UCSD-AML1 (cell line): ENCODE data around the gene GRHPR.
"Not testable (repeated sequence)": the region's sequence is repeated elsewhere in the genome, so short reads cannot be mapped to it uniquely, and the experiment has no call there.

Experiments used
- DNase-seq: peaks from one replicate; lab custom pipeline; 2025; ENCODE audit not compliant: unreplicated experiment; lab: John Stamatoyannopoulos, UW

The GRHPR gene

DNA sequence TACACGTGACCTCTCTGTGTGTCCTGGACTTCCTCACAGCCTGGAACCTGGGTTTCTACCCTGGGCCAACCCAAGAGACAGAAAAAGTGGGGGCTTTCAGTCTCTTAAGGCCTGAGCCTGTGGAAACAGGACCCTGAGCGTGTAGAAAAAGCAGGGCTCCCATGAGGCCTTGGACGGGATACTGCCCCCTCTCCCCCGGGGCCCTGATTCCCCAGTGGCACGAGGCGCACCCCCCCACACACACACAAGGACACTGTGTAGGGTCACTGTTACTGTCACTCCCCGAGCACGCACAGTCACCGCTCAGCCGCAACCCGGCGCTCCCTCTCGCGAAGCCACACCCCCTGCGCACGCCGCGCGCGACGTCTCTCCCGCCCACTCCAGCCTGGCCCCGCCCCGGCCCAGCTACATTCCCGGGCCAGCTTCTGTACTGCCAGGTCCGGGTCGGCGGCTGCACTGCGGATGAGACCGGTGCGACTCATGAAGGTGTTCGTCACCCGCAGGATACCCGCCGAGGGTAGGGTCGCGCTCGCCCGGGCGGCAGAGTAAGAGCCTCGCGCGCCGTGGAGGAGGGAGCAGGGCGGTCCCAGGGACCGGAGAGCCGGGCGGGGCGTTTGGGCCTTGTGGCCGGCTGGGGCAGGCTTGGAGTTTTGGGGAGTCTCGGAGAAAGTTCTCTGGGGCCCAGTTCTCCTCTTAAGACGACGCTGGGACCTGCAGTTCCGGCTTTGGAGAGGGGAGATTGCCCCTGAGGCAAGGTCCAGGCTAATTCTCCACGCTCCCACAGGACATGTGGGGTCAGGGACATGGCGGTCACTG is at the start of gene GRHPR:
Gene GRHPR (plus strand): TSS at position 408 of the 816 bp plus-strand sequence. CDS start 55 bp downstream, at position 463.
- DNase-seq = peak; percentile 88

DNA sequence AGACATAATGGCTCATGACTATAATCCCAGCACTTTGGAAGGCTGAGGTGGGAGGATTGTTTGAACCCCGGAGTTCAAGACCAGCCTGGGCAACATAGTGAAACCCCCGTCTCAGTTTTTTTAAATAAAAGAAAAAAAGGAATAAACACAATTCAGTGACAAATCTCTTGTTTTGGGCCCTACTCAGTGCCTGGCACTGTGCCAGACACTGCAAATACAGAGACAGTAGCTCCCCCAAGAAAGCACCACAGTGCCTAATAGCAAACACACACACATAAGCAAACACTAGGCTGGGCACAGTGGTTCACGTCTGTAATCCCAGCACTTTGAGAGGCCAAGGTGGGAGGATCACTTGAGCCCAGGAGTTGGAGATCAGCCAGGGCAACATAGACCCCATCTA is 49.7 kb upstream of the GRHPR start:
- no peak for DNase-seq

DNA sequence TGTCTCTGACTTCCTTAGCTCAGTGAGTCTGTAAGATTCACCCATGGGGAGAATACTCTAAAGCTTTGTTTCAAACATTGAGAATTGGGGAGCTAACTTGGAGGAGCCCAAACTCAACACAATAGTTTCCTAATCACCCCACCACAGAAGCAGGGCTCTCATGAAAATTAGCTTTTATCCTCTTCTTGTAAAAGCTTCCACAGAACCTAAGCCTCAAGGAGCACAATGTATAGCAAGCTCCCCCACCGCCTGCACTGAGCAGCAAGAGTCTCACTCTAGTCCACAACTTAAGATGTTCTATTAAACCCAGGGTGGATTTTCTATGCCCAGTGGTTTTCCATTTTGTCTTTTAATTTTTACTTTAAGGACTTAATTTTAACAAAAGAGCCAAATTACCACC is 48.9 kb upstream of the GRHPR start:
- DNase-seq = no peak

DNA sequence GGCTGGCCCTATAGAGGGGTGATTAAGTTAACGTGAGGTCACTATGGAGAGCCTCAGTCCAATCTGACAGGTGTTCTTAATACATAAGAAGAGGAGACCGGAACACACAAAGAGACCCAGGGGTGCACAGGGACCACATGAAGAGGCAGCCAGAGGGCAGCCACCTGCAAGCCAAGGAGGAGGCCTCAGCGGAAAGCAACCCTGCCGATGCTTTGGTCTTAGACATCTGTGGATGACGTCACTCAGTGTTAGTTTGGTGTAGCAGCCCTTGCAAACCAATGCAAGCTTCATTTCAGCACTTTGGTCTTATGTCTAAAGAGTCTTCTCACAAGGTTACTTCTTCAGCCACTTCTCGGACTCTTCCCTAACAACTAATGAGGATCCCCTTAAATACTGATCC is 47.6 kb upstream of the GRHPR start:
- no peak for DNase-seq

DNA sequence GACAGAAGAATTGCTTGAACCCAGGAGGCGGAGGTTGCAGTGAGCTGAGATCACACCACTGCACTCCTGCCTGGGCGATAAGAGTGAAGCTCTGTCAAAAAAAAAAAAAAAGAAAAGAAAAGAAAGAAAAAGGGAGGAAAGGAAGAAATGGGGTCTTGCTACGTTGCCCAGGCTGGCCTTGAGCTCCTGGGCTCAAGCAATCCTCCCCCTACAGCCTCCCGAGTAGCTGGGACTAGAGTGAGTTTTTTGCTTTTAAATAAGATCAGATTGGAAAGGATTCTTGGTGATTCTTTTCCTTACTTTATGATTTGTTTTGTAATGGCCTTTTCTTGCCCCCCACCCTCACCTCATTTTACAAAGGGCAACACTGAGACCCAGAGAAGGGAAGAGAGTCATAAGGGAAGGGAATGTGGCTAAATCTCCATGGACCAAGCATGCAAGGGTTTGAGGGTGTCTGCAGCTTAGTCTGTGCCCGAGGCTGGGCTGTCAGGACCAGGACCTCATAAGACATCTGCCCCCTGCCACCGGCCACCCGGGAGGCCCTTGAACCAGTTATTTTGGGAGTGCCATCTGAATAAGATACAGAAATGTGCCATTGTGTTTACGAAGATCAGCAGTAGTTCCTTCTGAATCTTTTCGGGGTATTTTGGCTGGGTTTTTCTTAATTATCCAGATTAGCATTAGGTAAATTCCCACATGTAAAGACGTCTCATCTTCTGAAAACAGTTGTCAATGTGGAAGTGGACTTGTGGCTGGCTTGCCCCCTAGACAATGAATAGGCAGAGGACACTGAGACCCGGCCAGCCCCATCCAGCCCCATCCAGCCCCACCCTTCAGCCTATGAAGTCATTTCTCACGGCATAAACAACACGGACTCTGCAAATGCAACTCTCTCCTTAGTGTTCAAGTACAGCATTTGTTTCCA is 44.5 kb upstream of the GRHPR start:
- DNase-seq = no peak

DNA sequence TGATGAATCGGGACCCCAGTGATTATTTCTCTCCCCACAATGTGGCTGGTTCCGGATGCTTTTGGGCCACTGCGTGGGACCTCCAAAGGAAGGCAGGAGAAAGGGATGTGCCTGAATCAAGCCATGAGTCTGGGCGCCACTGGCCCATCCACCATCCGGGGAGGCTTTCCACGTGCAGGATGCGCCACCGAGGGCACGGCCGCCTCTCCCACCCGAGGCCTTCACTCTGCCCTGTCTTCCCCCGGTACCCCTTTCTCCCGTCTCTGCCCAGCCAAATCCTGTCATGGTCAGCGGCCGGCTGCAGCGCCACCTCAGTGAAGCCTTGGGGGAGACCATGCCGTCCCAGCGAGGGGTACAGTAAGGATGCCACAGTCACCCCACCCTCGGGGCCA is 43.9 kb upstream of the GRHPR start:
- DNase-seq = no peak

DNA sequence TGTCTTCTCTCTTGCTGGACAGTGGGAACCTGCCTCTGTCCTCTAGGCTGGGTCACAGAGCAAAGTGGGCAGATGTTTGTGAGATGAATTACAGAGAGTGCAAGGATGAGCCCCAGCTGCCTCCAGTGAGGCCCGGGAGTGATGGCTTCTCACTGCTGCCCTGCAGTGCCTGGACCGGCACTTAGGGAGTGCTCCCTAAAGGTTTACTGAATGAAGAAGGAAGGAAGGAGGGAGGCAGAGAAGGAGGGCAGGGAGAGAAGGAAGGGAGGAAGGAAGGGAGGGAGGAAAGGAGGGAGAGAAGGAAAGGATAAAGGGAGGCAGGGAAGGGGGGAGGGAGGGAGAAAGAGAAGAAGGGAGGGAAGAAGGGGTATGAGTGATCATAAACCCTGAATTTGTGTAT is 42.7 kb upstream of the GRHPR start:
- no peak for DNase-seq

DNA sequence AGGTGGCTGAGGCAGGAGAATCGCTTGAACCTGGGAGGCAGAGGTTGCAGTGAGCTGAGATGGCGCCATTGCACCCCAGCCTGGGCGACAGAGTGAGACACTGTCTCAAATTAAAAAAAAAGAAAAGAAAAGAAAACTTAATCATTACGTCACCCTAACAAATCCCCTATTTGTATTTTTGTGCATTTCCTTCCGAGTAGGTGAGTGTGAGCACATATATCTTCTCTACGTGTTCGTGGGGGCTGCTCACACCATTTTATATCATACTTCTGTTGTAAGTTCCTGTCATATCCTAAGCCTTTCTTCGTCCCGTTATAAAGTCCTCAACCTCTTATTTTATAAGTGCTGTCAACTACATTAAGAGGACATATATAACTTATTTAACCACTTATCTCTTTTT is 41.9 kb upstream of the GRHPR start:
- no peak for DNase-seq

DNA sequence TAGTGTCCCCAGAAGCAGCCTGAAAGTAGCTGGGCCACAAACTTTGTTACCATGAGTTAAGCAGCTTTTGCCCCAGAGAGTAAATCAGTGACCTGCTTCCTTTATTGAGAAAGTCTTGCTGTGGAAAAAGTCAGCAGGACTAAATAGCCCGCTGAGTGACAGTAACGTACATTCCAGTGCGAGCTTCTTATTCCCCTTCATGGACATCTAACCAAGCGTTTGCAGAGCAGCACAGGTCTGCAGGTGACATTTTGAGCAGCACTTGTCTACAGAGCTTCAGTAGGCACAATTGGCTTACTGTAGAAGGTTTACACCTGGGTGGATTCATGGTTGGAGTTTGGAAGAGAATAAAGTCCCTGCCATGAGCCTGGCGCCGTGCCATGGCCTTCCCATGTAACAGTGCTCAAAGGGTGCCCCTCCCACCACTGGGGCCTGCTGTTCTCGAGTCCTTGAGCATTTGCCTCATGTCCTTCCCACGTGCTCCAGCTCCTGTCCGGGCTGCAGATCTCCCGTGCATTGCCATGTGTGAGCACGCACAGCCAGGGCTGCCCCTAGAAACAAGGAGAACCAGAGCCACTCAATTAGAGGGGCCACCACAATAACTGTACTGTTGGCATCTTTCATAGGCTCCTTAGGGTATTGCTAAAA is 41.3 kb upstream of the GRHPR start:
- no peak for DNase-seq

DNA sequence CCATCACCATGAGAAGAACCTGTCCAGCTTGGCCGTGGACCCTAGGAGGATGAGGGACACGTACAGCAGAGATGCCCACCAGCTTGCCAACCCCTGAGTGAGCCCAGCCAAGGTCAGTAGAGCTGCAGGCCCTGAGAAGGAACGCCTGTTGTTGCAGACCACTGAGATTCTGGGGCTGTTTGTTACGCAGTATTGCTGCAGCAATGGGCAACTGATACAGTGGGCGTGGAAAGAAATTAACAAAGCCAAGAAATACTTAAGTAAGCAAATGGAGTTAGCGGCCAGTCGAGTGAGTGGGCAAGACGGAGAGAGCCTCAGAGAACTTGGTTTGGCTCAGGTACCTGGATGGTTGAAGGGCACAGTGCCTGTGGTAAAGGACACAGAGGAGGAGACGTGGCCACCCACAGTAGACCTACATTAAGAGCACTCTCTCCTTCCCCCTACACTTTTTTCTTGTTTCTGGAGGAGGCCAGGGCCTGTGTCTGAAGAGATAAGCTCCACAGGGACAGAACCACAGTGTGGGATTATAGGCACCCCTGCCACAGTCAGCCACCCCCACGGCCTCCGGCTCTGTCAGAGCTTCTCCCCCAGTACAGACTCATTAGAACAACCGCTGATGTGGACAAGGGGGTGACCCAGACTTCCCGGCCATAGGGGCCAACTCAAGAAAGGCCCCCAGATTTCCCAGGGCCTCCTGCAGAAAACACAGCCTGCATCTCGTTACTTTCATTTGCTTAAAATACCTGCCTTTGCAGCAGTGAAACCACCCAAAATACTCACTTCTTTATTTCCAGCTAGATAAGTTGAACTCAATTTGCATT is 40.1 kb upstream of the GRHPR start:
- DNase-seq = no peak

DNA sequence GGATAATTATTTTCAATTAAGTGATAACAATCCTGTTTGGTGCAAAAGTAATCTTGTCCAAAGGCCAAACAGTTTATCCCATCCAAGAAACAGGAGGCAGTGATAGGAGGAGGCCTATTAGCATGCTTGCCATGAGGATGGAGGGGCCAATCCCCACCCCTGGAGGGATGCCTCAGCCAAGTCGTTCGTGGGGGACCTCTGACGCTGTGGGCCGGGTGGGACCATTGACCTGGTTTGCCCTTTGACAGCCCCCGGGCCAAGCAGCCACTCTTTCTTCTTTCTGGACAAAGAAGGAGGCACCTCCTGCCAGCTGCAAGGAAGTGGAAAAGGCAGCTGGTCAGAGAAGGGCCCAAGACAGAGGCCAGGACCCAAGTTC is 39.5 kb upstream of the GRHPR start:
- no peak for DNase-seq

DNA sequence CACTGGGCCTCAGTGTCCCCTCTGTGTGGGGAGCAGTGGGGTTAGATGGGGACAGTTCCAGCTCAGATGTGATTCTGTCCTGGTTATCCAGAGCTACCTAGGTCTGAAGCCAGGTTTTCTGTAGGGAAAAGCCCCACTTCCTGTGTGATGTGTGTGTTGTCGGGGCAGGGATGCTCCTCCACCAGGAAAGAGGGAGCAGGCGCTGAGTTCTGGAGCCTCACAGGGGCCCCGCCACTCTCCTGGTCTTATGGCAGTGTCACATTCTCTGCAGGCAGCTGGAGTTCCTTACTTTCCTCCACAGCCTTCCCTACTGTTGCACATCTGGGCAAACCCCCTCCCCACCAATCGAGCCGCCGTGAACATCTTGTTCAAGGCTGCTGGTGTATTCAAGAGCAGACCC is 39.1 kb upstream of the GRHPR start:
- DNase-seq = no peak

DNA sequence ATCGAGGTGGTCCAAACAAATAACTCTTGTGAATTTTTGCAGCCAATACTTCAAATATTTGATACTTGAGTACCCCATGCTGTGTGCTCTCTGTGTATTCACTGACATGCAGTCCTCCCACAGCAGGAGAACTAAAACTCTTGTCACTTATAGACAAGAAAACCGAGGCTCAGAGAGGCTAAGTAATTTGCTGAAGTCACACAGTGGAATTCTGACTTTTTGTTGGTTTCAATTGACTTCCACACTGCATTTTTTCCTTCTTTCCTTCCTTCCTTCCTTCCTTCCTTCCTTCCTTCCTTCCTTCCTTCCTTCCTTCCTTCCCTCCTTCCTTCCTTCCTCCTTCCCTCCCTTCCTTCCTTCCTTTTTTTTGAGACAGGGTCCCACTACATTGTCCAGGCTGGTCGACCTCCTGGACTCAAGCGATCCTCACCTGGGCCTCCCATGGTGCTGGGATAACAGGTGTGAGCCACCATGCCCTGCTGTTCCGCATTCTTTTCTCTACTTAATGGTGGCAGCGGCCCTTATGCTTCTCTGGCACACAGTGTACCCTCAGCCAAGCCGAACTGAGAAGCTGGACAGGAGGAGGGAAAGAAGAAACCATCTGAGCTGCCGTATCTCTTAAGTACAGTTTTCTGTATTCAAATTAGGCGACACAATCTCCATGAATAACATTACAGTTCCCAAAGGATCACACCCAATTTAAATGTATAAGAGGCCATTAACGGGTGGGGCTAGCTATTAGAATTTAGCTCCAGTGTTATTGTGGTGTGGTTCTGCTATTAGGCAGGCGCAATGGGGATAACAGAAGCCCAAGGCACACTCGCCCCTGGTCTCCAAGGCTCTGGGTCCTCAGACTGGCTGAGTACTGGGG is 38.4 kb upstream of the GRHPR start:
- DNase-seq = no peak

DNA sequence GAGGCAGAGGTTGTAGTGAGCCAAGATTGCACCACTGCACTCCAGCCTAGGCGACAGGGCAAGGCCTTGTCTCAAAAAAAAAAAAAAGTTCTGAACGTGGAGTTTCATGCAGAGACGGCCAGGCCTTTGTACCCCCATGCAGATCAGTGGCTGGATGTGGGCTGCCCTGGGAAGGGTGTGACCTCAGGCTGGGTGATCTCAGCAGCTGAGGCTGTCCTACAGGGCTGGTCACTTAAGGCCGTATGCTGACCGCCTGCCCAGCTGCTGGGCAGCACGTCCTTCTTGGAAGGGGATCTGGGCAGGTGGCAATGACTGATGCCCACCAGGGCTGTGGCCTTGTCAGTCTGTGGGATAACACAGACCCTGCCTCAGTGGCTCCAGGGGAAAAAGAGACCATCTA is 37.2 kb upstream of the GRHPR start:
- DNase-seq = no peak

DNA sequence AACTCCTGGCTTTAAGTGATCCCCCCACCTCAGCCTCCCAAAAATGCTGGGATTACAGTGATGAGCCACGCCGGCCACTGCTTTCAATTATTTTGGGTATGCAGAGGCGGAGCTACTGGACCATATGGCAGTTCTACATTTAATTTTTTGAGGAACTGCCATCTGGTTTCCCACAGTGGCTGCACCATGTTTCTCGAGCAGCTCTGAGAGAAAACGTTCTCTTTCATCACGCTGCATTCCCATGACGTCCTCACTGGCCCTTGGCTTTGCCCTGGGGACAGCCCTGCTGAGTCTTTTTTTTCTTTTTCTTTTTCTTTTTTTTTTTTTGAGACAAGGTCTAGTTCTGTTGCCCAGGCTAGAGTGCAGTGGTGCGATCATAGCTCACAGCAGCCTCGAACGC is 35.5 kb upstream of the GRHPR start:
- DNase-seq = no peak

DNA sequence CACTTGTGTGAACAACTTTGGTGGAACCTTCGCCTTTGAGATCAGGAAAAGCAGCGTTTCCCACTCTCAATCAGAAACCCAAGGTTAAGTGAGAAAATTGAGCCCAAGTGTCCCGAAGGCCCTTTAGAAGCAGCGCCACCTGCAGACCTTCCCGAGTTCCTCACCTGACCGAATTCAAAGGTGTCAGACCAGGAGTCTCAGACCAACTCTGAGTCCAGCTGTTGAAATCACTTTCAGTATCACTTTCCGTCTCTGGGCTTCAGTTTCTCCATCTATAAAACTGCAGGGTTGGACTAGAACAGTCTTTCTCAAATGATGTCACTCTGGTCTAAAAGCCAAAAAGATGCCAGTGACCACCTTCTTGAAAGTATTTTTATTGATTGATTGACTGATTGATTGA is 31.7 kb upstream of the GRHPR start:
- DNase-seq = no peak

DNA sequence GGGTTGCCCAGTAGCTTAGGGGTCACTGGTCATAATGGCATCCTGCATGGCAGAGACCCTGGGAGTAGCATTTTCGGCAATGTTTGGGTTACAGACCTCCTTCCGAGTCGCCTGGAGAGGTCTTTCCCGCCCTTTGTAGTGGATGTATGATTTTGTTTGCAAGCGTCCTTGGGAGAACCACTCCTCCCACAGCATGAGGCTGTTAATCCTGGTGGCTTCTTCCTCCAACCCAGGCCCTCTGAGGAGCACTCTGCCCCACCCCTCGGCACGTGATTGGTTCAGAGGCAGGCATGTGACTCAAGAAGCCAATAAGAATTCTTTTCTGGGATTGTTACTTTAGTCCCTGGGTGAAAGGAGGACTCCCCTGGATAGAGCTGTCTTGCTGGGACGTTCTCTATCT is 30.2 kb upstream of the GRHPR start:
- DNase-seq = no peak

DNA sequence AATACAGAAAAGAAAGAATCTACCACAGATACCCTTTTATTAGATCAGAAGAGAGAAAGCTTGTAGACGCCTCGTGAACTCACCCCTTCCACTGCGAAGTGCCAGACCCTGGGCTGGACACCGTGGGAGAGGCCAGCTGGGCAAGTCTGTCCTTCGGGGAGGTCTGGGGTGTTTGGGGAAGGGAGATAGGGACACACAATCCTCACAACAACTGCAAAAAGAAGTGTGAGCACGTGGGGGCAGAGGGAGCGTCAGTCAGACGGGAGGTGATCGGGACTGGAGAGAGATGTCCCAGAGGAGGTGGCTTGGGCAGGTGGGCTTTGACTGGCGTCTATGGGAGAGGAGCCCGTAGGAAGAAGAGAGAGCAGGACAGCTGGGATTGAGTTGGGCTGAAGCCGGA is 27.3 kb upstream of the GRHPR start:
- no peak for DNase-seq

DNA sequence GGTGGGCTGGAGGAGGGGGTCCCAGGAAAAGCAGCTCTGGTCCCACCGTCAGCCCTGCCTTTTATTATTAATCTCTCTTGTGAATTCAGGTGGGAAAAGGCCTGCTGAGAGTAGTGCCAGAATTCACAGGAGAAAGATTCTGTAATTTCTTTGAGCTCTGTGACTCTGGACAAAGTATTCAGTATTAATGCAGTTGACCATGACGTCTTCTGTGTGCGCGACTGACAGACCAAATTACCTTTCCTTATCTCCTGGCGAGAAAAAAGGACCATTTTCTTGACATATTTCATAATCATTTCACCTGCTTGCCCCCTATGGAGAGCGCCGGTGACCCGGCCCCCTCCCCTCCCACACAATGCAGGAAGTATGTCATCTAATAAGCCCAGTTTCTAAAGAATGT is 26.8 kb upstream of the GRHPR start:
- no peak for DNase-seq

DNA sequence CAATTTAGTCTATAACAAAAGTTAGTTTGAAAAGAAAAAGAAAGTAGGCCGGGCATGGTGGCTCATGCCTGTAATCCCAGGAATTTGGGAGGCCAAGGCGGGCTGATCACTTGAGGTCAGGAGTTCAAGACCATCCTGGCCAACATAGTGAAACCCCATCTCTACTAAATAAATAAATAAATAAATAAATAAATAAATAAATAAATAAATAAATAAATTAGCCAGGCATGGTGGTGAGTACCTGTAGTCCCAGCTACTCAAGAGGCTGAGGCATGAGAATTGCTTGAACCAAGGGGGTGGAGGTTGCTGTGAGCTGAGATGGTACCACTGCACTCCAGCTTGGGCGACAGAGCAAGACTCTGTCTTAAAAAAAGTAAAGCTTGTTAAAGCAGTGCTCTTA is 24.5 kb upstream of the GRHPR start:
- not testable (repeated sequence) for DNase-seq
